Myocyte (in vitro differentiated cells): ENCODE results near the gene GABRG3. TPM values are rescaled to one million over a fixed set of nuclear protein-coding genes. Genes with fewer than 3 reads are reported as not detected.

Experiments used
- DNase-seq: peaks from one replicate; pipeline ENCODE4 v3.0.0-alpha.2; 2012; ENCODE audit warnings: low read depth
- total RNA-seq: library from RNA; depleted of rRNA; stranded (reverse); fragments of >200 nt; gene quantifications from 2 replicates; pipeline ENCODE4 v1.2.3, GENCODE V29; 2014

Gene GABRG3
- total RNA-seq, 1 donor from 2014 or later = not detected

GRCh38 chr15:27095886-27096624 is 125.1 kb downstream of the GABRG3 start:
- no peak for DNase-seq

GRCh38 chr15:27097506-27097905 is 126.5 kb downstream of the GABRG3 start:
- no peak for DNase-seq

- no peak for DNase-seq
These were observed 131.0 kb downstream of the GABRG3 start for GRCh38 chr15:27101982-27102381.

GRCh38 chr15:27111323-27111722 is 140.3 kb downstream of the GABRG3 start:
- no peak for DNase-seq

- no peak for DNase-seq
These were observed 143.5 kb downstream of the GABRG3 start for GRCh38 chr15:27114473-27114872.

- DNase-seq = no peak
These were observed 148.8 kb downstream of the GABRG3 start for GRCh38 chr15:27119695-27120266.

- no peak for DNase-seq
These were observed 150.7 kb downstream of the GABRG3 start for GRCh38 chr15:27121672-27122071.

- DNase-seq = no peak
These were observed 152.3 kb downstream of the GABRG3 start for GRCh38 chr15:27123291-27123690.

GRCh38 chr15:27123808-27124207 is 152.8 kb downstream of the GABRG3 start:
- no peak for DNase-seq

- DNase-seq = no peak
These were observed 153.4 kb downstream of the GABRG3 start for GRCh38 chr15:27124287-27124871.

GRCh38 chr15:27125185-27125584 is 154.2 kb downstream of the GABRG3 start:
- no peak for DNase-seq

GRCh38 chr15:27126449-27126848 is 155.5 kb downstream of the GABRG3 start:
- no peak for DNase-seq

GRCh38 chr15:27127815-27128570 is 157.0 kb downstream of the GABRG3 start:
- DNase-seq = no peak

- DNase-seq = no peak
These were observed 162.3 kb downstream of the GABRG3 start for GRCh38 chr15:27133249-27133648.

GRCh38 chr15:27134481-27134880 is 163.5 kb downstream of the GABRG3 start:
- DNase-seq = no peak

- no peak for DNase-seq
These were observed 164.2 kb downstream of the GABRG3 start for GRCh38 chr15:27135151-27135550.

GRCh38 chr15:27137127-27137526 is 166.1 kb downstream of the GABRG3 start:
- no peak for DNase-seq

GRCh38 chr15:27165590-27165989 is 194.6 kb downstream of the GABRG3 start:
- no peak for DNase-seq

- no peak for DNase-seq
These were observed 195.9 kb downstream of the GABRG3 start for GRCh38 chr15:27166917-27167316.

GRCh38 chr15:27167738-27168137 is 196.8 kb downstream of the GABRG3 start:
- DNase-seq = no peak

GRCh38 chr15:27170851-27171250 is 199.9 kb downstream of the GABRG3 start:
- DNase-seq = no peak

GRCh38 chr15:27172821-27173220 is 201.8 kb downstream of the GABRG3 start:
- no peak for DNase-seq
